Measurements from ENCODE around the gene ZNF385A.

ZNF385A gene

GRCh38 chr12:54421175-54421878, 36.8 kb upstream of the ZNF385A start:
- TF ChIP-seq CTCF (IDR thresholded peaks at IDR 0.05; ENCODE audit: control insufficient read depth, extremely low read depth, insufficient read depth): no peak
- no peak overlapping the region for H3K4me3 ChIP-seq (ENCODE audit: low read depth, low read length)
- DNase-seq (ENCODE audit: low read depth): no peak

GRCh38 chr12:54420766-54421144, 36.2 kb upstream of the ZNF385A start:
- TF ChIP-seq CTCF (IDR thresholded peaks at IDR 0.05; ENCODE audit: control insufficient read depth, extremely low read depth, insufficient read depth): no peak
- no peak for DNase-seq (ENCODE audit: low read depth)
- no peak overlapping the region for H3K4me3 ChIP-seq (ENCODE audit: low read depth, low read length)

GRCh38 chr12:54419088-54419887, 34.8 kb upstream of the ZNF385A start, which contains the start of gene ITGA5:
ITGA5 (minus strand) TSS chr12:54419266; CDS start chr12:54419198, 68 bp downstream.
- DNase-seq (ENCODE audit: low read depth): no peak
- H3K4me3 ChIP-seq (ENCODE audit: low read depth, low read length): peak within 1 kb of the TSS; percentile 75
- TF ChIP-seq CTCF (IDR thresholded peaks at IDR 0.05; ENCODE audit: control insufficient read depth, extremely low read depth, insufficient read depth): no peak

GRCh38 chr12:54418441-54419087, 34.0 kb upstream of the ZNF385A start:
- no peak for TF ChIP-seq CTCF (IDR thresholded peaks at IDR 0.05; ENCODE audit: control insufficient read depth, extremely low read depth, insufficient read depth)
- no peak for DNase-seq (ENCODE audit: low read depth)
- H3K4me3 ChIP-seq (ENCODE audit: low read depth, low read length): peak overlapping the region; percentile 75

- DNase-seq (ENCODE audit: low read depth): no peak
- no peak for TF ChIP-seq CTCF (IDR thresholded peaks at IDR 0.05; ENCODE audit: control insufficient read depth, extremely low read depth, insufficient read depth)
- peak overlapping the region; percentile 75 for H3K4me3 ChIP-seq (ENCODE audit: low read depth, low read length)
These were observed 33.3 kb upstream of the ZNF385A start for GRCh38 chr12:54417712-54418440.

All from LNCaP clone FGC (cell line).